OCI-LY1 (cell line): Measurements from ENCODE around the gene CCNYL1.

Experiments
- H2AFZ ChIP-seq: fragments of 200-600 bp; sonication (generic), shearing (Covaris generic); 2 replicates; pipeline ENCODE4 v1.6.0; 2014; ENCODE audit warnings: antibody characterized with exemption, mild to moderate bottlenecking, low read length
- H3F3A ChIP-seq: fragments of 200-600 bp; sonication (generic), shearing (Covaris generic); 2 replicates; pipeline ENCODE4 v1.6.0; 2014; ENCODE audit warnings: mild to moderate bottlenecking, antibody characterized with exemption, low read length, moderate library complexity; ENCODE audit not compliant: insufficient read depth
- H3K27ac ChIP-seq: fragments of 200-600 bp; sonication (generic); 2 replicates; pipeline ENCODE4 v1.5.1; 2014; ENCODE audit warnings: low read length, mixed run types, mild to moderate bottlenecking, low read depth; ENCODE audit not compliant: poor library complexity, severe bottlenecking
- H3K27me3 ChIP-seq: fragments of 200-600 bp; sonication (generic); 2 replicates; pipeline ENCODE4 v1.6.0; 2014; ENCODE audit warnings: antibody characterized with exemption, mild to moderate bottlenecking, low read length, moderate library complexity; ENCODE audit not compliant: insufficient read depth
- H3K36me3 ChIP-seq: fragments of 200-600 bp; sonication (generic); 2 replicates; pipeline ENCODE4 v1.6.1; 2014; ENCODE audit warnings: mild to moderate bottlenecking, antibody characterized with exemption, low read length, moderate library complexity, mixed read lengths; ENCODE audit not compliant: insufficient read depth
- H3K4me1 ChIP-seq: fragments of 200-600 bp; sonication (generic); 2 replicates; pipeline ENCODE4 v1.5.1; 2014; ENCODE audit warnings: mild to moderate bottlenecking, low read length, moderate library complexity; ENCODE audit not compliant: insufficient read depth, severe bottlenecking
- H3K4me2 ChIP-seq: fragments of 200-600 bp; sonication (generic), shearing (Covaris generic); 2 replicates; pipeline ENCODE4 v1.6.1; 2014; ENCODE audit warnings: low read length
- H3K4me3 ChIP-seq: fragments of 200-600 bp; sonication (generic); 2 replicates; pipeline ENCODE4 v1.5.1; 2014; ENCODE audit warnings: low read length, low read depth, mild to moderate bottlenecking, mixed read lengths; ENCODE audit not compliant: poor library complexity, severe bottlenecking
- H3K79me2 ChIP-seq: fragments of 200-600 bp; shearing (Covaris generic); 2 replicates; pipeline ENCODE4 v1.6.1; 2016; ENCODE audit warnings: mixed run types, low read length, mixed read lengths; ENCODE audit not compliant: insufficient read depth
- H3K9ac ChIP-seq: fragments of 200-600 bp; sonication (generic), shearing (Covaris generic); 2 replicates; pipeline ENCODE4 v1.6.1; 2014; ENCODE audit warnings: mild to moderate bottlenecking, low read length, mixed read lengths
- H3K9me2 ChIP-seq: fragments of 200-600 bp; sonication (generic), shearing (Covaris generic); 2 replicates; pipeline ENCODE4 v1.6.1; 2014; ENCODE audit warnings: low read depth, mild to moderate bottlenecking, low read length, mixed read lengths
- H3K9me3 ChIP-seq: fragments of 200-600 bp; shearing (Covaris generic); 2 replicates; pipeline ENCODE4 v1.6.1; 2014; ENCODE audit warnings: low read length, mixed read lengths
- H4K20me1 ChIP-seq: fragments of 200-600 bp; sonication (generic), shearing (Covaris generic); 2 replicates; pipeline ENCODE4 v1.6.0; 2016; ENCODE audit warnings: mild to moderate bottlenecking, low read length; ENCODE audit not compliant: insufficient read depth
- EZH2 ChIP-seq: fragments of 200-600 bp; sonication (generic), shearing (Covaris generic); IDR thresholded peaks from 2 replicates; pipeline ENCODE4 v1.8.0; 2017; ENCODE audit warnings: borderline replicate concordance, mixed run types, mild to moderate bottlenecking, antibody characterized with exemption, low read length, moderate library complexity, mixed read lengths
- TF ChIP-seq, protein P1 (sequence below): fragments of 200-600 bp; sonication (generic), shearing (Covaris generic); IDR thresholded peaks from 2 replicates; pipeline ENCODE4 v1.5.1; 2017; ENCODE audit warnings: mild to moderate bottlenecking, antibody characterized with exemption, low read length, moderate library complexity, mixed read lengths

CCNYL1 gene

DNA sequence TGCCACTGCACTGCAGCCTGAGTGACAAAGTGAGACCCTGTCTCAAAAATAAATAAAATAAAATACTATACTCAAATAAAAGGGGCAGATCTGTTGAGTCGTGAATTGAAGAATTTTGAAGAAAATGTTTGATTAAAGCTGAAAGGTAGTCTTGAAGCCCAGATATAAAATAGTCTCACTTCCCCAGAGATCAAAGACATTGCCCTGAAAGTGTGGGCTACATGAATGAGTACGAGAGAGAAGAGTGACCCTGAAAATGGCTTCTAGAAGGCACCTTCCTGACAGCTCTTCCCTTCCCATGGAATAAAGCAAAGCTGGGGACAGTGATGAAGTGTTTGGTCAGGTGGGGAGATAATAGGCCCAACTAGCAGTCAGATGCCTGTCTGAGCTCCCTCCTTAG is 72.1 kb downstream of the CCNYL1 start:
- Histone ChIP-seq H3K4me3 (no peak overlapping the region), H3K36me3 (no peaks in the 10 kb centered on the region), H3K9me3 (no peaks in the 10 kb centered on the region), H2AFZ (no peak overlapping the region), H3K4me2 (no peak overlapping the region), H3K4me1 (no peaks in the 10 kb centered on the region), H3K9ac (no peak overlapping the region), H3K9me2 (no peaks in the 10 kb centered on the region), H4K20me1 (no peaks in the 10 kb centered on the region), H3K79me2 (no peaks in the 10 kb centered on the region), H3K27me3 (no peaks in the 10 kb centered on the region), H3F3A (no peaks in the 10 kb centered on the region), H3K27ac (no peak overlapping the region)
- TF ChIP-seq, protein P1, sequence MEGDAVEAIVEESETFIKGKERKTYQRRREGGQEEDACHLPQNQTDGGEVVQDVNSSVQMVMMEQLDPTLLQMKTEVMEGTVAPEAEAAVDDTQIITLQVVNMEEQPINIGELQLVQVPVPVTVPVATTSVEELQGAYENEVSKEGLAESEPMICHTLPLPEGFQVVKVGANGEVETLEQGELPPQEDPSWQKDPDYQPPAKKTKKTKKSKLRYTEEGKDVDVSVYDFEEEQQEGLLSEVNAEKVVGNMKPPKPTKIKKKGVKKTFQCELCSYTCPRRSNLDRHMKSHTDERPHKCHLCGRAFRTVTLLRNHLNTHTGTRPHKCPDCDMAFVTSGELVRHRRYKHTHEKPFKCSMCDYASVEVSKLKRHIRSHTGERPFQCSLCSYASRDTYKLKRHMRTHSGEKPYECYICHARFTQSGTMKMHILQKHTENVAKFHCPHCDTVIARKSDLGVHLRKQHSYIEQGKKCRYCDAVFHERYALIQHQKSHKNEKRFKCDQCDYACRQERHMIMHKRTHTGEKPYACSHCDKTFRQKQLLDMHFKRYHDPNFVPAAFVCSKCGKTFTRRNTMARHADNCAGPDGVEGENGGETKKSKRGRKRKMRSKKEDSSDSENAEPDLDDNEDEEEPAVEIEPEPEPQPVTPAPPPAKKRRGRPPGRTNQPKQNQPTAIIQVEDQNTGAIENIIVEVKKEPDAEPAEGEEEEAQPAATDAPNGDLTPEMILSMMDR = no peak
- TF ChIP-seq EZH2 = no peak

DNA sequence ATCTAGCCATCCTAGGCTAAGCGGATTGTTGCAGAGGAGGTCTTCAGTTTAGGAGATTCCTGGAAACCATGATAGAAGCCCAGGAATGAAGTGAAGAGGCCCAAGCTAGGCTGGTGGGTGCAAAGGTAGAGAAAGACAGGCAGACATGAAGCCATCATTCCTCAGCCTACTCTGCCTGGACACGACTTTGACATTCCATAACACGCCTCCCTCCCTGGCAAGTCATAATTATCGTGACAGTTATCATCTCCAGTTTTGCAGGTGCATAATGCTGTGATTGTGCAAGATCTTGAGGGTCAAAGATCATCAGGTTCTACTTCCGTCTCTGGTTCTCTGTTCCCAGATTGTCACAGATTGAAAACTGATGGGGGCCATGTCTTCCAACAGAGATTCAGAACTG is 73.5 kb downstream of the CCNYL1 start:
- Histone ChIP-seq H3K79me2 (no peaks in the 10 kb centered on the region), H2AFZ (no peak overlapping the region), H3F3A (no peaks in the 10 kb centered on the region), H3K4me1 (no peaks in the 10 kb centered on the region), H3K9ac (no peak overlapping the region), H4K20me1 (no peaks in the 10 kb centered on the region), H3K27me3 (no peaks in the 10 kb centered on the region), H3K4me3 (no peak overlapping the region), H3K4me2 (no peak overlapping the region), H3K9me2 (no peaks in the 10 kb centered on the region), H3K36me3 (no peaks in the 10 kb centered on the region), H3K9me3 (no peaks in the 10 kb centered on the region), H3K27ac (no peak overlapping the region)
- no peak for TF ChIP-seq EZH2
- TF ChIP-seq, protein P1 = no peak

DNA sequence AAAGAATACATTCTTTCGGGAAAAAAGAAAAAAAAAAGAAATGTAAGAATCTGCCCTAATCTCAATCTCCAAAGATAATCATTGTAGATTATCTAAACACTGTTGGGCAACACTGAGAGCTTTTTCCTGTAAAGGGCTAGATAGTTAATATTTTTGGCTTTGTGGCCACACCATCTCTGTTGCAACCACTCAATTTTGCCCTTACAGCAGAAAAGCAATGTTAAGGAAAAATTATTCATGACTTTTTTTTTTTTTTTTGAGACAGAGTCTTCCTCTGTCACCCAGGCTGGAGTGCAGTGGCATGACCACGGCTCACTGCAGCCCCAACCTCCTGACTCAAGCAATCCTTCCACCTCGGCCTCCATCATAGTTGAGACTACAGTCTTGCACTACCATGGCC is 75.6 kb downstream of the CCNYL1 start:
- Histone ChIP-seq H3K4me2 (no peak overlapping the region), H2AFZ (no peak overlapping the region), H3K79me2 (no peaks in the 10 kb centered on the region), H3K4me1 (no peaks in the 10 kb centered on the region), H3K9ac (no peak overlapping the region), H4K20me1 (no peaks in the 10 kb centered on the region), H3K9me3 (no peaks in the 10 kb centered on the region), H3K4me3 (no peak overlapping the region), H3F3A (no peaks in the 10 kb centered on the region), H3K9me2 (no peaks in the 10 kb centered on the region), H3K27ac (no peak overlapping the region), H3K36me3 (no peaks in the 10 kb centered on the region), H3K27me3 (no peaks in the 10 kb centered on the region)
- TF ChIP-seq, protein P1 = no peak
- TF ChIP-seq EZH2 = no peak
